GM10847 (cell line): ENCODE results near the gene TFR2.

Experiments used
- POLR2A ChIP-seq: IDR thresholded peaks from 2 replicates; pipeline ENCODE4 v1.6.1; 2011; ENCODE audit not compliant: insufficient read length; ENCODE audit errors: extremely low read depth

Gene TFR2

DNA sequence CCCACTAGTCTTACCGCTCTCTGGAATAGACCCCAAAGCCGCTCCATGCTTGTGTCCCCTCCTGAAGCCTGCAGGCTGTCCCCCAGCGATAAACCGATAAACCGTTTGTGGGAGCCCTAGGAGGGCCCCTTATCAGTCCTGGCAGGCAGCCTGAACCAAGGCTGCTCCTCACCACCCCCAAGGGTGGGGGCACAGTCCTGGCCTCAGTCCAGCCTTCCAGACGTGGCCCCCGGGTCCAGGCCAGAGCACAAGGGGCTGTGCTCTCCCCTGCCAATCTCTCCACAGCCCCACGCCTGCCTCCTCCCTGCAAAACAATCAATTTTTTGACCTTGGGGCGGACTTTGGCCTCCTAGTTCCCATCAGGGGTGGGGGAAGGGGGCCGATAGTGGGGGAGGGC is at the start of gene TFR2:
TFR2 (minus strand) TSS at position 90 of the 397 bp plus-strand sequence; CDS start at position 47, 43 bp downstream.
- TF ChIP-seq POLR2A, result no peak

DNA sequence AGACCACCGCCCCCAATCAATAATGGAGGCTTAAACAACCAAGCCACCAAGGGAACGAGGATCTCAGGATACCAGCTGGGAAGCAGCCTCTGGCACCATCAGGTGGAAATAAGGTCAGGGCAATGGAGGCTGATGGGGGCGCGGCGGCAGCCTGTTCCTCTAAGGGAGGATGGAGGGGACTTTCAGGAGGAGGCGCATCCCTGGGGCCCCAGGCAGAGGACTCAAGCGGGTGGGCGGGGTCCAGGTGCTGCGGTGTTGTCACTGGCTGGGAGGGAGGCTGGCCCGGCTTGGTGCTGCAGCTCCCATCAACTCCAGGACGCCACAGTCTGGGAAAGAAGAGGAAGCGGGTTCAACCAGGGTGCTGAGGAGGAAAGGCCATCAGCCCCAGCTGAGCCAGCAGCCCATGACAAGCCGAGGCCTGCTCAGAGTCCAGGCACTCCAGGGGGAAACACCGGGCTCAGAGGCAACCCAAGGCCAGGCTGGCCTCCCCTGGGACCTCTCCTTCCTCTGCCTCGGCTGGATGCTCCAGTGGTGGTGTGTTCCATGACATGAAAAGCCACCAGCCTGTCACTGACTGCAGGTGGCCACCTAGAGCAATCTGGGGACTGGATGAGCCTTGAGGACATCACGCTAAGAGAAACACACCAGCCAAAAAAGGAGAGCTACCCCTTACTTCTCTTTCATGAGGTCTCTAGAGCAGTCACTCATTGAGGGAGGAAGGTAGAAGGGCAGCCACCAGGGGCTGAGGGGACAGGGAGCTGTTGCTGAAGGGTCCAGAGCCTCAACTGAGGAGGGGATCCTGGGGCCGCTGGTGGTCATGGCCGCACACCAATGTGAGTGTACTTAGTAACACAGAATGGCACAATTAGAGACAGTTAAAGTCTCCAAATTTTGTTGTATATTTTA is 48.1 kb upstream of the TFR2 start:
- no peak for TF ChIP-seq POLR2A

DNA sequence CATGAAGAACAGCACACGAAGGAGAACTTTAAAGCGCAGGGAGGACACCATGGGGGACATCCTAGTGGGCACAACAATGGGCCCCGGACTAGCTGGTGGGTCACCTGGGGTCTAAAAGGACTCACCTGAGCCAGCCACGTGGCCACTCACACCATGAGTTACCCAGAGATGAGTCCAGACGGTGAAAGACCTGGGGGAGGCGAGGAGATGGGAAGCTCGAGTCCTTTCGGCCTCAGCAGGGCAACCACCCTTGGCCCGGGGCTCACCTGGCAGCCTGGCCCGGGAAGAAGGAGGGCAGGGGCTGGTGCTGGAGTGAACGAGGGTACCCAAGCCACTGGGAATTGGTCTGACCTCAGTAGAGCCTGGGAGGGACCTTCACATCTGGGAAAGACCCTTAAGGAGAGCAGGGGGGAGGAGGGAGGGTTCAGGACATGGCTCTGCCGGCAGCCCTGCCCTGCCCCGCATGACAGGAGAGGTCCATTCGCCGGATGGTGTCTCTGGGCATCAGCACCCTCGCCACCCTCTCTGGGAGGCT is 47.0 kb upstream of the TFR2 start:
- TF ChIP-seq POLR2A, result no peak

DNA sequence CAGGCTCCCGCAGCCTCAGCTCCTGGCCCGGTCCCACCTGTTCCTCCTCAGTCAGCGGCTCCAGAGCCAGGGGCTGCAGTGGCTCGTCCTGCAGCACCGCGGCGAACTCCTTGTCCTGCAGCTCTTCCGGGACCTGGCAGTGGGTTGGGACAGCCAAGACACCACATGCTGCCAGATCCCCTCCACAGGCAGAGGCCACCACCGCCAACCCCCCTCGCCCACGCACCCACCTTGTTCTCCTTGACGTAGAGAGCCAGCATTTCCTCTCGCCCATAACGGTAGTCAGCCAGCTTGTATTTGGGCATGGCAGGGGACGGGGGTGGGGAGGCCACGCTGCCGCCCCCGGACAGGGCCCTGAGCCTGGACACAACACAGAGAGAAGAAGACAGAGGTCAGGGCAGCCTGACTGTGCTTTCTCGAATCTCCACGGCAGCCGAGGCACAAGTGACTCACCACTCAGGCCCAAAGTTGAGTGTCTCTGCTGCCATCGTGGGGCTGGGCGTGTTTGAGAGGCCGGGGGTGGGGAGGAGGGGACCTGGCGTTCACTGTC is 46.5 kb upstream of the TFR2 start:
- TF ChIP-seq POLR2A, result no peak

DNA sequence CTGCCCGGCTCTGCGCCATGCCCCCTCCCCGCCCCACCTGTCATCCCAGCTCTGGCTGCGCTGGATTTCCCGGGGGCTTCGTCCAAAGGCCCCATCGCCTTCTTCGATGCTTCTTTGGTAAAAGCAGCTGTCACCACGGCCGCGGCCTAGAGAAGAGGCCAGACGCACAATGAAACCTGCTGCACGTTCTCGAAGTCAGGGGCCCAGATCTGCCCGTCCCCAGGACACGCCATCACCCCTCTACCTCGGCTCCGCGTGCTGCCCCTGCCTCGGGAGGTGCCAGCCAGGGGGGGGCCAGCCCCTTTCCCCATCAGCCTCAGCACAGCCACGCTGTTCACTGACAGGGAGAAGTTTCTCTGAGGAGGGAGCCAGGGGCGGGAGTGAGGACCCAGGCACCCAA is 45.9 kb upstream of the TFR2 start:
- no peak for TF ChIP-seq POLR2A

DNA sequence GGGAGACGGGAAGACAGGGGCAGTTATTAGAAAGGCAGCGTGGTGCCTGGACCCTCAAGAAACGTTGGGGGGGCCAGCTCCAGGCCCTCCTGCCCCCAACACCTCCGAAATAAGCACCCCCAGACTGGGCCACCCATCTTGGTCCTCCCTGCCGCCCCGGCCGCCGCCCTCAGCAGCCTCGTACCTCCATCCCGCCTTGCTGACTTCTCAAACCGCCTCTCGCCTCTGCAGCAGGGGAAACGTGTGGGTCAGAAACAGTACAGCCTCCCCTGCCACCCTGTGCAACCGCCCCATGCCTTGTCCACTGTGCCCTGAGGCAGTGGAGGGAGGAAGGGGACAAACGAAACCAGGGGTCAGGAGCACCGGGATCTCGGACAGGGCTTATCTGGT is 45.5 kb upstream of the TFR2 start:
- no peak for TF ChIP-seq POLR2A

DNA sequence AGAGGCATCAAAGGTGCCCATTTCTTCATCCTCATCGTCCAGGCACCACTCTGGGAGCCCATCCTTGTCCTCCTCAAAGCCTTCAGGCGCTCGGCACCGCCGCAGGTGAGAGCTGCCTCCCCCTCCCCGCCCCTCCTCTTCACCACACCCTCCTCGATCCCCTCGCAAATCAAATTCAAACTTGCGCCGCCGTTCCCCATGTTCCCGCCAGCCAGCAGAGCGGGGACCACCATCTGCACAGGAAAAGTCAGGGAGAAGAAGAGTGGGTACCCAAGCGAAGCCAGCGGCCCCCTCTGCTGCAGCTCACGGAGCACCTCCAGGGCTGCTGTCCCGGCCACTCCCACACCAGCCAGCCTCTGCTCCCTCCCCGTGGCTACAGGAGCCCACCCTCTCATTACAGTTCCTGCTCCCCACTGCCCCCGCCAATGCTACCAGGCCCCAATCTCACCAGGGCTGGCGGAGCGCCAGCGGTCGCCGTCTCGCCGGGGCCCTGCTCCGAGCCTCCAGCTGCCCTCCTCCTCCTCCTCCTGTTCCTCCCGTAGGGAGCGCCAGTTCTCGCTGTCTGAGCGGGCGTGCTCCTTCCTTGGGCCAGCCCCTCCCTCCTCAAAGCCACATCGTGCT is 45.0 kb upstream of the TFR2 start:
- TF ChIP-seq POLR2A, result no peak

DNA sequence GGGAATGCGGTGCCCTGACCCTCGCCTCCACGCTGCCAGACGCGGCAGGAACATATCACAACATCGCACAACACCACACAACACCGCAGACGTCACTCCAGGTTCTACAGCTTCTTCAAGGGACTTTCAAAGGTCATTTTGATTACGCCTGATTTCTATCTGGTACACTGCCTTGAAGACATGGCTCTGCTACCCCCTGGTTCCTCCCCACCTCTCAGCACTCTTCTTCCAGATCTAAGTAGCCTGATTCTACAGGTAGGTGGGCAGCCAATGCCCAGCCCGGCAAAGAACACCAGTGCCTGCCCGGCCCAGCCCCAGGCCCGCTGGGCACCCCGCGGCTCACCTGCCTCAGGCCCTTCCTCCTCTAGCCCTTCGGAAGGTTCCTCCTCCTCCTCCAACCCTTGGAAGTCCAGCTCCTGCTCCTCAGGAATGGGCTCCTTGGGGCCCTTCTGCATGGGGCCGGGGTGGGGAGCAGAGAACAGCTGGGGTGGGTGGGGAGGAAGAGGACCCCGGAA is 44.3 kb upstream of the TFR2 start:
- TF ChIP-seq POLR2A, result no peak

DNA sequence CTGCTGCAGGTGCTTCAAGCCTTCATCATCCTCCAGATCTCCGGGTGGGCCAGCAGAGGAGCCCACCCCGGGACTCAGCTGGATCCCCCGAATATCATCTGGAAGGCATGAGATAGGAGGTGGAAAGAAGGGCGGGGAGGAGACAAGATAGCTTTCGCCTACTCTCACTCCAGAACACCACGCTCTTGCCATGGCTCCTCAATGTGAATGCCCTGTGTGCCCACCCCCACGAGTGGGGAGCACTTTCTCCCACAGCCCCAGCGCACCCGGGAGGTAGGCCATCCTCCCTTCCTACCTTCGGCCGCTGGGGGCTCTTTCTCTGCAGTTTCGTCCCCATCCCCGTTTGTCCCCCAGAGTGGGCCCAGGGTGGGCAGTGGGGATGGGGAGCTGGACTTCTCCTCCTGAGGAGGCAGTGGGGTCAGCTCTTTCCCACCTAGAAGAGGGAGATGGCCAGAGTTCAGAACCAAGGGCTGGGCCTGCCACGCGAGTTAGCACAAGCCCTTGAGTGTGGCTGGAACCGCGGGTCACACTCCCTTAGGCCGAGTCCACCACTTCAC is 43.8 kb upstream of the TFR2 start:
- no peak for TF ChIP-seq POLR2A

DNA sequence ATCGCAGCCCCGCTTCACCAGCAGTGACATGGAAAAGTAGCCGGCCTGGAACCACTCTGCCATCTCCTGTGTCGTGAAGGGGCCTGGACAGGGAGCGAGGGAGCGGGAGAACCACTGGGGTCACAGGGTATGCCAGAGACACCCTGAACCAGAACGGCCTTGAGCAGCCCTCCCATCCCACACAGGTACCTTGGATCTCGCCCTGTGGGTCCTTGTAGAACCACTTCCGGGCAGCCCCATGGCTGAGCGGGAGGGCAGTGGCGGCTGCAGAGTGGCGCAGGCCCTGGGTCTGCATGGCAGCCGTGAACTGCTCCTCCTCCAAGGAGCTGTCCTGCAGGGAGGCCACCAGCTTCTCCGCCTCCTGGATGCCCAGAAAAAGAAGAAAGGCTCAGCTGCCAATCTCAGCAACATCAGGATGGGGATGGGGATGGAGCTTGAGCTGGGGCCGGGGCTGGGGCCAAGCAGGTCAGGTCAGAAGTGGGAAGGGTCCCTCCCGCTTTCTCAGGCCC is 43.2 kb upstream of the TFR2 start:
- no peak for TF ChIP-seq POLR2A

DNA sequence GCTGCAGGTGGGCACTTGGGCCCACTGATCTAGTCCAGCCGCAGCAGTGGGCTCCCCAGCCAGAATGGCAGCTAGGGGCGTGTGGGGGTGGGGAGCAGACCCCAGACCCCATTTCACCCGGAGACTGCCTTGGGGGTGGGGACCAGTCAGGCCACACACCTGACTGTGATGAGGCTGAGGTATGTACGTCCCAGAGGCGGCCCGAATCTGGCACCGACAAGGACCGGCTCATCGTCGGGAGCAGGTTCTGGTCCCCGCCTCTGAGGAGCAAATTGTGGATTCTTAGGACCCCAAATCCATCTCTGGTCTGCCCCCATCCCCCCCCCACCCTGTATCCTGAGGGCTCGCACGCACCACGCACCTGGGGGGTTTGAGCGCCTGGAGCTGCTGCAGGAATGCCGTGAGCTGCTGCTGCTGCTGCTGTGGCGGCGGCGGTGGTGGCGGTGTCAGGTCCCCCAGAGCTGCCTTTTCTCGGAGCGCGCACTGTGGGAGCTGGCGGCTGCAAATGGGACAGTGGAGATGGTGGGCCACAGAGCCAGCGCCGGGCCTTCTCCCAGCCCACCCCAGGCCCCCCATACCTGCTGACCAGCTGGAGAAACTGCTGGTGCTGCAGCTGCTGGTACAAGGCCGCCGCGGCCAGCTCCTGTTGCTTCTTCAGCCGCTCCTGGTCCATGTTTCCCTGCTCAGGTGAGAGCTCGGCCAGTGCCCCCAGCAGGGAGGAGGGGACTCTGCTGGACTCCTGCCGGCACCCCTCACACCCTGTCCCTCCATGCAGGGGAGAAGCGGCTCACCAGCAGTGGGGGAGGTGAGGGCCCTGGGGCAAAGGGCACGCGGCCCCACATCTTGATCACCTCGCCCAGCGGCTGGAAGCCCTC is 42.5 kb upstream of the TFR2 start:
- TF ChIP-seq POLR2A, result no peak

DNA sequence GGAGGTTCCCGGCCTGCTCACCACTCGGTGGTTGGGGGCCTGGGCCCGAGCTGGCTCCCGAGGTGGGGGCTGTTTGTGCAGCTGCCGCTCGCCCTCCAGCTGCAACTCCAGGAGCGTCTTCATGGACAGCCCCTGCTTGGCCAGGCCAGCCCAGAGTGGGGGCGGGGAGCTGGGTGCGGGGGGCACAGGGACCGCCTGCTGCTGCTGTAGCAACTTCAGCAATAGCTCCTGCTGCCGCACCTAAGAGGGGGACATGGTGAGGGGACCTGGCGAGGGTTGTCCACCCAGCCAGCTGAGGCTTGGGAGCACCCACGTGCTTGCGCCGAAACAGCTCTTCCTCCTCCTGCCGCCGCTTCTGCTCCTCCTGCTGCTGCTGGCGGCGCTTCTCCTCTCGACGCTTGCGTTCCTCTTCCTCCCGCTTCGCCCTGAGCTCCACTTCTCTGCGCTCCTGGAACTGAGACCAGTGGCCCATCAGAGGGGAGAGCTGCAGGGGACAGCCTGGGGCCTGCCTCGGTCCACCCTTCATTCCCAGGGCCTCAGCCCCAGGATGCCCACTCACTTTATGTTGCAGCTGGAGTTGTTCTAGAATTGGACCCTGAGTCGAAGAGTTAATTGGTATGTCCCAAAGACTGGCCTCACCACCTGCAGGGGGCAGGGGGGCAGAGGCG is 41.8 kb upstream of the TFR2 start:
- TF ChIP-seq POLR2A, result no peak

DNA sequence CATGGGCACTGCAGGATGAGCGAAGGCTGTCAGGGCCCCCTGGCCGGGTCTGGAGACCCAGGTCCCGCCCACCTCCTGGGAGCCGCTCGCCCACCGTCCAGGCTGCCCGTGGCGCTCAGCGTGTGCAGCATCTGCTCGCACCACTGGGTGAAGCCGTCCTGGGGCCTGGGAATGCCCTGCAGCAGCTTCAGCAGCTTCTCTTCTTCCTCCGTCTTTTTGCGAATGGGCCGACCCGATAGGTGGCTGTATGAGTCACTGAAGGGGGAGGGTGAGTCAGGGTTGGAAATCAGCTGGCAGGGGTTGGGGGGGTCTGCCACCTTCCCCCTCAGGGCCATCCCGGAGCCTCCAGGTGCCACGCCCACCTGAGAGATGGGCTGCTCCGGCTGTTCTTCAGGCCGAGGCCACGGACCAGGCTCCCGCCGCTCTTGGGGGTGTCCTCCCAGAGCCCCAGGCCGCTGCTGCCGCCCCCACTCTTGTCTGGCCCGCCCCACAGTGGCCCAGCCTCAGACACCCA is 40.9 kb upstream of the TFR2 start:
- TF ChIP-seq POLR2A, result no peak
